Type B pancreatic cell (in vitro differentiated cells): ENCODE data around the gene MOB3A. TPM values are rescaled to one million over a fixed set of nuclear protein-coding genes. Genes with fewer than 3 reads are reported as not detected.

Experiments used
- DNase-seq: peaks from one replicate; pipeline ENCODE4 v3.0.0; 2021; ENCODE audit warnings: mixed read lengths; ENCODE audit not compliant: unreplicated experiment; ENCODE audit errors: extremely low spot score
- H3K27ac Mint-ChIP-seq: 2 replicates; pipeline ENCODE4 v1.8.0; 2021; ENCODE audit warnings: mild to moderate bottlenecking, mixed read lengths
- H3K27me3 Mint-ChIP-seq: 2 replicates; pipeline ENCODE4 v1.8.0; 2021; ENCODE audit warnings: mixed read lengths
- H3K36me3 Mint-ChIP-seq: 2 replicates; pipeline ENCODE4 v1.8.0; 2021; ENCODE audit warnings: mixed read lengths
- H3K4me1 Mint-ChIP-seq: one replicate; pipeline ENCODE4 v1.8.0; 2021; ENCODE audit warnings: mixed read lengths; ENCODE audit not compliant: unreplicated experiment
- H3K4me3 Mint-ChIP-seq: 2 replicates; pipeline ENCODE4 v1.8.0; 2021; ENCODE audit warnings: mild to moderate bottlenecking, mixed read lengths
- H3K9me3 Mint-ChIP-seq: 2 replicates; pipeline ENCODE4 v1.8.0; 2021; ENCODE audit warnings: mixed read lengths
- total RNA-seq: library from RNA; stranded (reverse); gene quantifications from 2 replicates; pipeline ENCODE4 v1.2.1, GENCODE V29; 2021; ENCODE audit warnings: low replicate concordance
- TF ChIP-seq, protein P1 (sequence below): fragments of 200-600 bp; sonication (generic); conservative IDR thresholded peaks from 2 replicates; pipeline ENCODE4 v1.5.0; 2021; ENCODE audit warnings: antibody characterized with exemption, mild to moderate bottlenecking

MOB3A gene
- total RNA-seq, 1 donor from 2014 or later = 34.6 TPM

- peak overlapping the region; percentile 62 for H3K4me3 Mint-ChIP-seq
- H3K9me3 Mint-ChIP-seq = no peaks in the 10 kb centered on the region
- DNase-seq = no peak
- H3K4me1 Mint-ChIP-seq = peaks cover 18% of the 10 kb centered on the region
- no peaks in the 10 kb centered on the region for H3K27me3 Mint-ChIP-seq
- TF ChIP-seq, protein P1, sequence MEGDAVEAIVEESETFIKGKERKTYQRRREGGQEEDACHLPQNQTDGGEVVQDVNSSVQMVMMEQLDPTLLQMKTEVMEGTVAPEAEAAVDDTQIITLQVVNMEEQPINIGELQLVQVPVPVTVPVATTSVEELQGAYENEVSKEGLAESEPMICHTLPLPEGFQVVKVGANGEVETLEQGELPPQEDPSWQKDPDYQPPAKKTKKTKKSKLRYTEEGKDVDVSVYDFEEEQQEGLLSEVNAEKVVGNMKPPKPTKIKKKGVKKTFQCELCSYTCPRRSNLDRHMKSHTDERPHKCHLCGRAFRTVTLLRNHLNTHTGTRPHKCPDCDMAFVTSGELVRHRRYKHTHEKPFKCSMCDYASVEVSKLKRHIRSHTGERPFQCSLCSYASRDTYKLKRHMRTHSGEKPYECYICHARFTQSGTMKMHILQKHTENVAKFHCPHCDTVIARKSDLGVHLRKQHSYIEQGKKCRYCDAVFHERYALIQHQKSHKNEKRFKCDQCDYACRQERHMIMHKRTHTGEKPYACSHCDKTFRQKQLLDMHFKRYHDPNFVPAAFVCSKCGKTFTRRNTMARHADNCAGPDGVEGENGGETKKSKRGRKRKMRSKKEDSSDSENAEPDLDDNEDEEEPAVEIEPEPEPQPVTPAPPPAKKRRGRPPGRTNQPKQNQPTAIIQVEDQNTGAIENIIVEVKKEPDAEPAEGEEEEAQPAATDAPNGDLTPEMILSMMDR = no peak
- peak overlapping the region; percentile 70 for H3K27ac Mint-ChIP-seq
- no peaks in the 10 kb centered on the region for H3K36me3 Mint-ChIP-seq
Observed at GRCh38 chr19:2058570-2059421, 37.3 kb downstream of the MOB3A start.

GRCh38 chr19:2057484-2058469, 38.3 kb downstream of the MOB3A start:
- no peak for DNase-seq
- H3K9me3 Mint-ChIP-seq = no peaks in the 10 kb centered on the region
- peak overlapping the region; percentile 70 for H3K27ac Mint-ChIP-seq
- peaks cover 17% of the 10 kb centered on the region for H3K4me1 Mint-ChIP-seq
- no peak overlapping the region for H3K4me3 Mint-ChIP-seq
- H3K27me3 Mint-ChIP-seq = no peaks in the 10 kb centered on the region
- TF ChIP-seq, protein P1 = no peak
- no peaks in the 10 kb centered on the region for H3K36me3 Mint-ChIP-seq

GRCh38 chr19:2056837-2057192, 39.3 kb downstream of the MOB3A start:
- no peak for DNase-seq
- Mint-ChIP-seq H3K9me3 (no peaks in the 10 kb centered on the region), H3K4me3 (no peak overlapping the region), H3K27ac (no peak overlapping the region), H3K27me3 (no peaks in the 10 kb centered on the region), H3K36me3 (no peaks in the 10 kb centered on the region), H3K4me1 (peaks cover 9% of the 10 kb centered on the region)
- TF ChIP-seq, protein P1 = no peak

- Mint-ChIP-seq H3K9me3 (no peaks in the 10 kb centered on the region), H3K4me1 (peaks cover 9% of the 10 kb centered on the region), H3K36me3 (no peaks in the 10 kb centered on the region), H3K4me3 (peak overlapping the region; percentile 41), H3K27me3 (no peaks in the 10 kb centered on the region), H3K27ac (peak overlapping the region; percentile 39)
- DNase-seq = peak; percentile 69
- TF ChIP-seq, protein P1 = no peak
Observed at GRCh38 chr19:2055931-2056836, 39.9 kb downstream of the MOB3A start.

DNA sequence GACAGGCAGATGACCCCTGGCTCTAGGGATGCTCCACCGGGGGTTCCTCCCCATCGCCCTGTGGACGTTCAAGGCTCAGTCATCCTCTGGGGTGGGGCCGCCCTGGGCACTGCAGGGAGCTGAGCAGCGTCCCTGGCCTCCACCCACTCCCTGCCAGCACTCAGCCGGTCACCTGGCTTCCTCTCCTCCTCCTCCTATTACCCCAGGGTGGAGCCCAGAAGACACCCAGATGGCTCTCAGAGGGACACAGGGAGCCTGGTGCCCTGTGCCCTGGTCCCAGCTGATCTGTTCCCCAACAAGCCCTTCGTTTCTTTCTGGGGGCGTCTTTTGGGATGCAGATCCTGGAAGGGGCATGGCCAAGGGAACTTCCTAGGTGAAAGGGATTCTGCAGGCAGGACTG, 41.4 kb downstream of the MOB3A start:
- H3K27ac Mint-ChIP-seq = peak overlapping the region; percentile 39
- H3K36me3 Mint-ChIP-seq = no peaks in the 10 kb centered on the region
- H3K4me1 Mint-ChIP-seq = peaks cover 5% of the 10 kb centered on the region
- no peak for DNase-seq
- TF ChIP-seq, protein P1 = no peak
- no peaks in the 10 kb centered on the region for H3K9me3 Mint-ChIP-seq
- H3K27me3 Mint-ChIP-seq = no peaks in the 10 kb centered on the region
- H3K4me3 Mint-ChIP-seq = no peak overlapping the region
